Stimulated activated CD8-positive, alpha-beta memory T cell treated with anti-CD3 and anti-CD28 coated beads, Interleukin-4, amount 100 ng/mL, for 1 hour (primary cell): ENCODE results near the gene ESYT1.
"Not testable (repeated sequence)": the region's sequence is repeated elsewhere in the genome, so short reads cannot be mapped to it uniquely, and the experiment has no call there.

Experiments
- DNase-seq, 2 donors: peaks; one replicate each; pipeline ENCODE4 v3.0.0-alpha.2; 2020; ENCODE audit warnings: low read depth in 2 of 2, low spot score in 1 of 2

Gene ESYT1

GRCh38 chr12:56155256-56155845 is 27.3 kb downstream of the ESYT1 start:
- DNase-seq: no peak

GRCh38 chr12:56156464-56157200 is 28.6 kb downstream of the ESYT1 start:
- DNase-seq: not testable (repeated sequence)

- peak in 1 of 2 donors; percentile 10 for DNase-seq
Observed at GRCh38 chr12:56157201-56158028, 29.3 kb downstream of the ESYT1 start.

- DNase-seq: peak; percentile 67 to 81
Observed at GRCh38 chr12:56158029-56158925, 30.2 kb downstream of the ESYT1 start, which contains the start of gene MYL6. MYL6 (plus strand) TSS chr12:56158359; CDS start chr12:56158402, 43 bp downstream.

- DNase-seq: no peak
Observed at GRCh38 chr12:56158926-56159461, 30.9 kb downstream of the ESYT1 start.

GRCh38 chr12:56159482-56160192 is 31.6 kb downstream of the ESYT1 start:
- DNase-seq: no peak

- DNase-seq: no peak
Observed at GRCh38 chr12:56160193-56160763, 32.2 kb downstream of the ESYT1 start.

- DNase-seq: no peak
Observed at GRCh38 chr12:56160894-56161689, 33.0 kb downstream of the ESYT1 start.

GRCh38 chr12:56161690-56162351 is 33.8 kb downstream of the ESYT1 start:
- no peak for DNase-seq

- no peak for DNase-seq
Observed at GRCh38 chr12:56162468-56163290, 34.6 kb downstream of the ESYT1 start.

GRCh38 chr12:56163533-56164344 is 35.7 kb downstream of the ESYT1 start:
- DNase-seq: no peak

- DNase-seq: no peak
Observed at GRCh38 chr12:56164345-56164729, 36.3 kb downstream of the ESYT1 start.

GRCh38 chr12:56165369-56165768 is 37.3 kb downstream of the ESYT1 start:
- no peak for DNase-seq

GRCh38 chr12:56169229-56169759 is 41.2 kb downstream of the ESYT1 start:
- no peak for DNase-seq

GRCh38 chr12:56172839-56173238 is 44.8 kb downstream of the ESYT1 start:
- DNase-seq: no peak

- no peak for DNase-seq
Observed at GRCh38 chr12:56178347-56178746, 50.3 kb downstream of the ESYT1 start.
